ENCODE measurements around the gene MKI67. TPM values are rescaled to one million over a fixed set of nuclear protein-coding genes. Genes with fewer than 3 reads are reported as not detected.
A peak's percentile ranks its signal among the peaks of the same experiment; 100 is the strongest.

The MKI67 gene
- total RNA-seq, 1 donor = 38.7 TPM

GRCh38 chr10:128137877-128138276 lies 11.7 kb upstream of the MKI67 start:
- H3K4me3 ChIP-seq (ENCODE audit: low read depth, low read length) = no peak overlapping the region
- DNase-seq (ENCODE audit: low read depth) = no peak
- TF ChIP-seq, protein P1, sequence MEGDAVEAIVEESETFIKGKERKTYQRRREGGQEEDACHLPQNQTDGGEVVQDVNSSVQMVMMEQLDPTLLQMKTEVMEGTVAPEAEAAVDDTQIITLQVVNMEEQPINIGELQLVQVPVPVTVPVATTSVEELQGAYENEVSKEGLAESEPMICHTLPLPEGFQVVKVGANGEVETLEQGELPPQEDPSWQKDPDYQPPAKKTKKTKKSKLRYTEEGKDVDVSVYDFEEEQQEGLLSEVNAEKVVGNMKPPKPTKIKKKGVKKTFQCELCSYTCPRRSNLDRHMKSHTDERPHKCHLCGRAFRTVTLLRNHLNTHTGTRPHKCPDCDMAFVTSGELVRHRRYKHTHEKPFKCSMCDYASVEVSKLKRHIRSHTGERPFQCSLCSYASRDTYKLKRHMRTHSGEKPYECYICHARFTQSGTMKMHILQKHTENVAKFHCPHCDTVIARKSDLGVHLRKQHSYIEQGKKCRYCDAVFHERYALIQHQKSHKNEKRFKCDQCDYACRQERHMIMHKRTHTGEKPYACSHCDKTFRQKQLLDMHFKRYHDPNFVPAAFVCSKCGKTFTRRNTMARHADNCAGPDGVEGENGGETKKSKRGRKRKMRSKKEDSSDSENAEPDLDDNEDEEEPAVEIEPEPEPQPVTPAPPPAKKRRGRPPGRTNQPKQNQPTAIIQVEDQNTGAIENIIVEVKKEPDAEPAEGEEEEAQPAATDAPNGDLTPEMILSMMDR (IDR thresholded peaks at IDR 0.05; ENCODE audit: insufficient read depth, low read length) = no peak

DNA sequence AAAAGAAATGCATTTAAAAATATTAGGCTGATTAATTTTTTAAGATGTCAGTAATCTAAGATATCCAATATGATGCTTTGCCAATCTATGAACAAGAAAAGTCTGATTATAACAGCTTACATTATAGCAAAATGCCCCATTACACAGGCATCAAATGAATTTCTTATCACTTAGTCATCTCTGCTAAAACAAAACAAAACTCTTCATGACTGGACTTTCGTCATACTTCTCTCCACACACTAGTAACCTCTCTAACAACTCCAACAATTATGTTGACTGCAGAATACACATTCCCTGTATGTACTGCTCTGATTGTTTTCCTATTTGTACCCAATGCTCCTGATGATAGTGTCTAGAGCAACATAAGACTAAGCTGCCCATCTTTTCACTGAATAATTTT lies 3.8 kb upstream of the MKI67 start:
- peak; percentile 57 for DNase-seq (ENCODE audit: low read depth)
- no peak overlapping the region for H3K4me3 ChIP-seq (ENCODE audit: low read depth, low read length)
- TF ChIP-seq, protein P1 (IDR thresholded peaks at IDR 0.05; ENCODE audit: insufficient read depth, low read length) = no peak

- DNase-seq (ENCODE audit: low read depth) = no peak
- TF ChIP-seq, protein P1 (IDR thresholded peaks at IDR 0.05; ENCODE audit: insufficient read depth, low read length) = no peak
- no peak overlapping the region for H3K4me3 ChIP-seq (ENCODE audit: low read depth, low read length)
Measured at GRCh38 chr10:128128582-128128981, 2.4 kb upstream of the MKI67 start.

DNA sequence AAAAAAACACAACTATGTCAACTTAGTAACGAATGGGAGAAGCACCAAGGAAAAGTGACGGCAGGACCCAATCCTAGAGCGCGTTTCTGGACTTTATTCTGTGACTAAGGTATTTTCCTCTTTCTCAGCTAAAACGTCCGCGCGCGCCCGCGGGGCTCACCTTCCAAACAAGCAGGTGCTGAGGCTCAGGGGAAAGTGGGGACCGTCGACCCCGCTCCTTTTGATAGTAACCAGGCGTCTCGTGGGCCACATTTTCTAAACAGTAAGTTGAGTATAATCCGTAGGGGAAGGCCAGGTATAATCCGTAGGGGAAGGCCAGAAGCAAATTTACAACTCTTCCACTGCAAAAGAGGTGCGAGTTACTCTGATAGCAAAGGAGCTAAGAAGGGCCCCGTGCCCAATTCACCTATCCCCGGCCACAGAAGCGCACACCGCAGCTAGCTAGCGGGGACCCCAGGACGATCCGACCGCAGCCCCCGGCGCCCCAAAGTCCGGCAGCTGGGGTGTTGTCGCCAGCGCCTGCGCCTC lies 743 bp downstream of the MKI67 start:
- TF ChIP-seq, protein P1 (IDR thresholded peaks at IDR 0.05; ENCODE audit: insufficient read depth, low read length) = no peak
- no peak for DNase-seq (ENCODE audit: low read depth)
- H3K4me3 ChIP-seq (ENCODE audit: low read depth, low read length) = peak overlapping the region; percentile 75

- H3K4me3 ChIP-seq (ENCODE audit: low read depth, low read length) = peak overlapping the region; percentile 75
- TF ChIP-seq, protein P1 (IDR thresholded peaks at IDR 0.05; ENCODE audit: insufficient read depth, low read length) = no peak
- no peak for DNase-seq (ENCODE audit: low read depth)
Measured at GRCh38 chr10:128124813-128125403, 1.3 kb downstream of the MKI67 start.

DNA sequence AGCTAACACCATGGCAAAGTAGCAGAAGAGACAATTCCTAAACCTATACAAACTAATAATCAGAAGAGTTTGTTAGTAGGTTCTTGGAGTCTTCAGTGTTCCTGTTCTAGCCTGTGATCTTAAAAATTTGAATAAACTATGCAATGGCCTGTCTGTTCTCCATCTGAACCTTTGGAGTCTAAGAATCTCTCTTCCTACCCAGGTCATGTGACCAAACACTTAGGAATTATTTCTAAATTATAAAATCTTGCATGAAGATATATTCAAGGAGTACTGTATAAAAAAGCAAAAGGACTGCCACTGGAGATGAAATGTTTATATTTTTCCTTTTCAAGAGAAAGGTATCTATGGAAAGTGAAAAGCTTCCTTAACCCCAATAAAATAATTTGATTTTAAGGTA lies 2.4 kb downstream of the MKI67 start:
- TF ChIP-seq, protein P1 (IDR thresholded peaks at IDR 0.05; ENCODE audit: insufficient read depth, low read length) = no peak
- no peak for DNase-seq (ENCODE audit: low read depth)
- H3K4me3 ChIP-seq (ENCODE audit: low read depth, low read length) = peak overlapping the region; percentile 23

DNA sequence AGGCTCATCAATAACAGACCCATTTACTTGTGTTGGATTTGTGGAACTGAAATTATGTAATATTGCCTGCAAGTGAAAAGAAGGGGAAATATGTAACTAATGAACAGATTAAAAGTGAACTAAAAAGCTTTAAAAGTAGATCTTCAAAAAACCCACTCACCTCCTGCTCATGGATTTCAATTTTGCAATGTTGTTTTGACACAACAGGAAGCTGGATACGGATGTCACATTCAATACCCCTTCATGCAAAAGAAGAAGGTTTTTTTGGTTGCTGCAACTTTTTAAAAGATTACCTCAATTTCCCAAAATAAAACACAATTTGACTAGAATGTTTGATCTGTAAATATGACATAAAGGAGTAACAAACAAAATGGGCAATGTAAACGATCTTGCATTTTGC lies 3.3 kb downstream of the MKI67 start:
- DNase-seq (ENCODE audit: low read depth) = no peak
- TF ChIP-seq, protein P1 (IDR thresholded peaks at IDR 0.05; ENCODE audit: insufficient read depth, low read length) = no peak
- no peak overlapping the region for H3K4me3 ChIP-seq (ENCODE audit: low read depth, low read length)

Data from fibroblast of the aortic adventitia (primary cell).